GM18868 (cell line): ENCODE data around the gene SEPHS2.
A peak's percentile ranks its signal among the peaks of the same experiment; 100 is the strongest.

ENCODE experiments used
- ATAC-seq: cut with Tn5 transposase; IDR thresholded peaks from one replicate; pipeline ENCODE4 v1.9.1; 2021; ENCODE audit warnings: mild to moderate bottlenecking, moderate library complexity; ENCODE audit not compliant: unreplicated experiment

The SEPHS2 gene

GRCh38 chr16:30430428-30430970 lies 15.2 kb downstream of the SEPHS2 start:
- ATAC-seq: peak; percentile 9

- ATAC-seq: peak; percentile 97
Measured at GRCh38 chr16:30429678-30430427, 15.8 kb downstream of the SEPHS2 start, which contains the start of gene DCTPP1. Gene DCTPP1 (minus strand): TSS chr16:30430030. CDS start chr16:30429980, 50 bp downstream.

- no peak for ATAC-seq
Measured at GRCh38 chr16:30429418-30429677, 16.3 kb downstream of the SEPHS2 start.

- ATAC-seq: no peak
Measured at GRCh38 chr16:30428055-30428454, 17.6 kb downstream of the SEPHS2 start.

GRCh38 chr16:30421010-30421409 lies 24.7 kb downstream of the SEPHS2 start:
- ATAC-seq: no peak

- ATAC-seq: no peak
Measured at GRCh38 chr16:30418350-30419181, 27.1 kb downstream of the SEPHS2 start.

GRCh38 chr16:30417529-30418349 lies 27.9 kb downstream of the SEPHS2 start:
- no peak for ATAC-seq

- no peak for ATAC-seq
Measured at GRCh38 chr16:30416624-30417528, 28.8 kb downstream of the SEPHS2 start.

GRCh38 chr16:30416047-30416603 lies 29.5 kb downstream of the SEPHS2 start:
- ATAC-seq: no peak

- ATAC-seq: no peak
Measured at GRCh38 chr16:30414159-30414558, 31.5 kb downstream of the SEPHS2 start.

- ATAC-seq: no peak
Measured at GRCh38 chr16:30413112-30413806, 32.4 kb downstream of the SEPHS2 start.

- no peak for ATAC-seq
Measured at GRCh38 chr16:30409125-30410060, 36.3 kb downstream of the SEPHS2 start.

GRCh38 chr16:30407804-30408534 lies 37.7 kb downstream of the SEPHS2 start:
- ATAC-seq: no peak

GRCh38 chr16:30407102-30407803 lies 38.4 kb downstream of the SEPHS2 start, which contains the start of gene ZNF771:
Gene ZNF771 (plus strand): TSS chr16:30407606. CDS start chr16:30408054, 448 bp downstream.
- peak; percentile 79 for ATAC-seq

GRCh38 chr16:30406795-30407101 lies 38.9 kb downstream of the SEPHS2 start:
- ATAC-seq: no peak

GRCh38 chr16:30401768-30402425 lies 43.8 kb downstream of the SEPHS2 start:
- no peak for ATAC-seq
